Activated CD4-positive, alpha-beta T cell treated with anti-CD3 and anti-CD28 coated beads, Interleukin-2, amount 50 U/mL, for 4 hours (primary cell): ENCODE measurements around the gene BCL2L14.
A peak's percentile ranks its signal among the peaks of the same experiment; 100 is the strongest.

Experiments used
- DNase-seq, 2 experiments: peaks; one replicate each; pipeline ENCODE4 v3.0.0-alpha.2; 2020

The BCL2L14 gene

GRCh38 chr12:12064596-12064995 lies 6.1 kb upstream of the BCL2L14 start:
- DNase-seq = no peak

GRCh38 chr12:12068751-12069150 lies 2.0 kb upstream of the BCL2L14 start:
- no peak for DNase-seq

GRCh38 chr12:12069821-12070548 lies 754 bp upstream of the BCL2L14 start:
- no peak for DNase-seq

- peak; percentile 21 to 22 for DNase-seq
These were observed 1.5 kb downstream of the BCL2L14 start for GRCh38 chr12:12072064-12072760.

GRCh38 chr12:12079291-12079690 lies 8.6 kb downstream of the BCL2L14 start:
- DNase-seq = no peak

GRCh38 chr12:12081836-12082497 lies 11.2 kb downstream of the BCL2L14 start:
- DNase-seq = no peak

- no peak for DNase-seq
These were observed 12.9 kb downstream of the BCL2L14 start for GRCh38 chr12:12083688-12084087.

GRCh38 chr12:12086362-12086761 lies 15.6 kb downstream of the BCL2L14 start:
- DNase-seq = no peak

- DNase-seq = no peak
These were observed 16.4 kb downstream of the BCL2L14 start for GRCh38 chr12:12086973-12087692.

- DNase-seq = no peak
These were observed 16.9 kb downstream of the BCL2L14 start for GRCh38 chr12:12087693-12088034.

GRCh38 chr12:12088147-12088546 lies 17.4 kb downstream of the BCL2L14 start:
- no peak for DNase-seq

- DNase-seq = no peak
These were observed 18.0 kb downstream of the BCL2L14 start for GRCh38 chr12:12088761-12089160.

GRCh38 chr12:12091071-12091470 lies 20.3 kb downstream of the BCL2L14 start:
- DNase-seq = no peak

- no peak for DNase-seq
These were observed 21.4 kb downstream of the BCL2L14 start for GRCh38 chr12:12091977-12092663.

GRCh38 chr12:12094481-12094880 lies 23.7 kb downstream of the BCL2L14 start:
- DNase-seq = no peak

- no peak for DNase-seq
These were observed 24.3 kb downstream of the BCL2L14 start for GRCh38 chr12:12095021-12095420.

GRCh38 chr12:12097891-12098690 lies 27.4 kb downstream of the BCL2L14 start:
- no peak for DNase-seq

- DNase-seq = no peak
These were observed 27.9 kb downstream of the BCL2L14 start for GRCh38 chr12:12098691-12099015.

GRCh38 chr12:12099102-12099501 lies 28.4 kb downstream of the BCL2L14 start:
- DNase-seq = no peak

GRCh38 chr12:12107678-12108077 lies 36.9 kb downstream of the BCL2L14 start:
- no peak for DNase-seq

- no peak for DNase-seq
These were observed 37.8 kb downstream of the BCL2L14 start for GRCh38 chr12:12108441-12109058.
